NCI-H774 (cell line): ENCODE results near the gene NALCN.
"Not testable (repeated sequence)": the region's sequence is repeated elsewhere in the genome, so short reads cannot be mapped to it uniquely, and the experiment has no call there.

Experiments used
- DNase-seq: peaks from one replicate; lab custom pipeline; 2025; lab: John Stamatoyannopoulos, UW

Gene NALCN

GRCh38 chr13:101341464-101341863 lies 74.8 kb downstream of the NALCN start:
- DNase-seq = no peak

DNA sequence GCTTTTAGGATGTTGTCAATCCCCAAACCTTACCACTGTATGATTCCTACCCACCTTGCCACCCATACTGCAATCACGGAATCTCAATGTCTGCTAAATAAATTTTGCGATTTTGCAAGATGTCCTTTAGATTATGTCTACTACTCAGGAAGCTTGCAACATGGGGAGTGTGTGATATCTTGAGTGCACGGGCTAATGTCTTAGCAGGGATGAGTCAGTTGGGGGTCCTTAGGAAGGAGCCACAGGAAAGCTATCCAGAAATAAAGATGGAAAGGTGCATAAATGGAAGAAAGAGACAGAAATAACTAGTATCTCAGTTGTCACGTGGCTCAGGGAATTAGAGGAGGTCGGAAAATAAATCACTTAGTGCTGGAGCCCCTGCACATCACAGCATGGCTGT lies 77.1 kb downstream of the NALCN start:
- no peak for DNase-seq

- no peak for DNase-seq
Measured at GRCh38 chr13:101332583-101332982, 83.7 kb downstream of the NALCN start.

GRCh38 chr13:101331731-101332130 lies 84.6 kb downstream of the NALCN start:
- no peak for DNase-seq

DNA sequence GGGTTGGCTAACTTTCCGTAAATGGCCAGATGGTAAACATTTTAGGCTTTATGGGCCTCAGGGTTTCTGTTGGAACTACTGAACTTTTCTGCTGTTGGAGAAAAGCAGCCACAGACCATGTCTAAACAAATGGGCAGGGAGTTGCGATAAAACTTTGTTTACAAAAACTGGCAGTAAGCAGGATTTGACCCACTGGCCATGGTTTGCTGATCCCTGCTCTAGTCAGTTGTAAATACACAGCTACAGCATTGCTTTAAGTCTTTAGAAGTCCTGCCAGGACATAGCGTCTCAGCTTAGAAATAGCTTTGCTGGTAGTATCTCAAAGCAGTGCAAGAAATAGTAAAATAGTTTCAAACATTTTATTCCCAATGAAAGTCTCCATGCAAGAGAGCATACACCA lies 88.4 kb downstream of the NALCN start:
- DNase-seq = no peak

GRCh38 chr13:101326710-101327109 lies 89.6 kb downstream of the NALCN start:
- DNase-seq = no peak

DNA sequence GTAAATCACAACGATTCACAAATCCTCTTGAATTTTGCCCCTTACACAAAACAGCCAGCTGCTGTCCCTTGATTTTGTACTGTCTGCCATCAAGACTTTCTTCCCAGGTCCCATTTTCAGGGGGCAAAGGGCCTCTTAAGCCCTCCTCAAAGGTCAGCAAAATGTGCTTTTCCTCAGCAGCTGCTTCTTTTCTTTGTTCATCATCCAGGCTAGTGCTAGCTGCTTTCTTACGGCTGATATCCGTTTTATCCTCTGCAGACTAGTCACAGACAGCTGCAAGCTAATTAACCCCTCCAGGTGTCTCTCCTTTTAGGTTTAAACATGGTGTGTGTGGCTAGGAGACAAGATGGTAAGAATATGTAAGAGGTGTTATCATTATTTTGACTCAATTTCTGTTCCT lies 90.9 kb downstream of the NALCN start:
- no peak for DNase-seq

GRCh38 chr13:101323601-101324000 lies 92.7 kb downstream of the NALCN start:
- DNase-seq = no peak

DNA sequence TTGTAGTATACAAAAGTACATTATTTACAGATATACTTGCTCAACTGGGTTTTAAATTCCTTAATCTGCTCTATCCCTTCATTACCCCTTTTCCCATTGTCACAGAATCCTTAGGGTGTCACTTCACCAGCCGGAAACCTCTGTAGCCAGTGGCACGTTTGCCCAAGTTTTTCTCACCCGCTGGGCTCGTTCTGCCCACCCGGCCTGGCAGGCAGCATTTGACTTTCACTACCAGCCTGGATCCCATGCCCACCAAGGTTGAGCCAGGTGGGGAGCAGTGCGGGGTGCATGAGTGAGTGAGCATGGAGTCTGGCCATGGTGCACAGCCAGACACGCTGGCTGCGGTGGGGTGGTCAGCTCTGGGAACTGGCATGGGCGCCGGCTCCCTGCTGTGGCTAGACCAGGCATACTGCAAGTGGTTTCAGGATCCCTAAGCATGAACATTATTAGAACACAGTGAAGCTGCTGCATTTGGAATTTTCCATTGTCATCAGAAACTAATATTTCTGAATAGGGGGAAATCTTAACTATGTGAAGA lies 98.3 kb downstream of the NALCN start:
- no peak for DNase-seq

DNA sequence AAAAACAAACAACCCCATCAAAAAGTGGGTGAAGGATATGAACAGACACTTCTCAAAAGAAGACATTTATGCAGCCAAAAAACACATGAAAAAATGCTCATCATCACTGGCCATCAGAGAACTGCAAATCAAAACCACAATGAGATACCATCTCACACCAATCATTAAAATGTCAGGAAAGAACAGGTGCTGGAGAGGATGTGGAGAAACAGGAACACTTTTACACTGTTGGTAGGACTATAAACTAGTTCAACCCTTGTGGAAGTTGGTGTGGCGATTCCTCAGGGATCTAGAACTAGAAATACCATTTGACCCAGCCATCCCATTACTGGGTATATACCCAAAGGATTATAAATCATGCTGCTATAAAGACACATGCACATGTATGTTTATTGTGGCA lies 102.8 kb downstream of the NALCN start:
- DNase-seq = not testable (repeated sequence)

DNA sequence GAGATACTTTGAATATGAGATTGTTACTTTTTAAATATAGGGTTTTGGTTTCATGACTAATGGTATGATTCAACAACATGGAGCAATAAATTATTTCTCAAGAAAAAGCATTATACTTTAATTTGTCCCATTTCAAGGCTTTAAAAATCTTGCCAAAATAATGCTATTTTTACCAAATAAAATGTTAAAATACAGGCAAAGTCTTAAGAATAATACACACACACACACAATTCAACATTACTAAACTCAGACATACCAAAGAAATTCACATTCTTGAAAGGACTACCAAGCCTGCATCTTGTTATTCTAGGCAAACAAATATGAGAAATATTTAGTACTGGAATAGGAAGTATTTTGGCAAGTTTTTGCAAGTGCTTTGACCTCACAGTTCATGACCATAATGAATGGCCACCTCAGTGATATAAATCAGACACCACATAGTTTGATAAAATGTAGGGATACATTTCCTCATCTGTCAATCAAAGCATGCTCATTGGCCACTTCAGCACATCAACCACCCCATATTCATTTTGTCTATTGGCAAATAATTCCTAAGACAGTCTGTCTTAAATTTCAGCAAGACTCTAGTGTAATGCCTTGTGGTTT lies 107.2 kb downstream of the NALCN start:
- no peak for DNase-seq

GRCh38 chr13:101308247-101309013 lies 107.9 kb downstream of the NALCN start:
- DNase-seq = no peak

DNA sequence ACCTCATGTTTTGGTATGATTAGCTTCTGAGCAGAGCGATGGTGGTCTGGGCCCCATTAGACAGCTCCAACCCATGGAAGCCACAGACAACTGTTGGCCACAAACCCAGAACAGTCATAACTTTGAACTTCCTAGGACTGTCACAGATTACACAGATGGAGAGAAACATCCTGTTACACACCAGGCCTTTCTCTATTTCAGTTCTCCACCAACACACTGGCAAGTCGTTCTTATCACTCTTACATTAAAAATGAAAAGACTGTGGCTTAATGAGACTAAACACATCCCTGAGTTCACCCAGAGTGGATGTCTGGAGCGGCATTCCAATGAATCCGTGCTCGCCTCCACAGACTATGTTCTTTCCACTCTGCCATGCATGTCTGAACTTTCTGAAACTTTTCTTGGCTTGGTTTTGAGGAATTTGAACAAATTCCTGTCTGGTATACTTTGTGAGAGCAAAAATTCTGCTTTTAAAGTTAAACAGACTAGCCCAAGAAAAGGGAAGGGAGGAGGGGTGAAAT lies 109.1 kb downstream of the NALCN start:
- DNase-seq = no peak

GRCh38 chr13:101306773-101307172 lies 109.5 kb downstream of the NALCN start:
- DNase-seq = no peak

GRCh38 chr13:101305981-101306411 lies 110.3 kb downstream of the NALCN start:
- no peak for DNase-seq

GRCh38 chr13:101303521-101303920 lies 112.8 kb downstream of the NALCN start:
- no peak for DNase-seq

- no peak for DNase-seq
Measured at GRCh38 chr13:101301053-101301452, 115.3 kb downstream of the NALCN start.

GRCh38 chr13:101300531-101300930 lies 115.8 kb downstream of the NALCN start:
- no peak for DNase-seq

GRCh38 chr13:101298517-101298916 lies 117.8 kb downstream of the NALCN start:
- no peak for DNase-seq

GRCh38 chr13:101297794-101298193 lies 118.5 kb downstream of the NALCN start:
- no peak for DNase-seq

- no peak for DNase-seq
Measured at GRCh38 chr13:101292711-101293110, 123.6 kb downstream of the NALCN start.

- DNase-seq = no peak
Measured at GRCh38 chr13:101291646-101292515, 124.4 kb downstream of the NALCN start.
